Nephron progenitor cell (in vitro differentiated cells): ENCODE results near the gene TBCD.

Experiments
- DNase-seq: peaks from one replicate; pipeline ENCODE4 v3.0.0; 2021
- H3K27ac Mint-ChIP-seq: 2 replicates; pipeline ENCODE4 v1.8.0; 2021; ENCODE audit warnings: mild to moderate bottlenecking, moderate library complexity, mixed read lengths
- H3K27me3 Mint-ChIP-seq: 2 replicates; pipeline ENCODE4 v1.8.0; 2021; ENCODE audit warnings: mild to moderate bottlenecking, low read depth, mixed read lengths; ENCODE audit not compliant: poor library complexity
- H3K36me3 Mint-ChIP-seq: 2 replicates; pipeline ENCODE4 v1.8.0; 2021; ENCODE audit warnings: low read depth, mixed read lengths
- H3K4me1 Mint-ChIP-seq: 2 replicates; pipeline ENCODE4 v1.8.0; 2021; ENCODE audit warnings: mixed read lengths
- H3K4me3 Mint-ChIP-seq: 2 replicates; pipeline ENCODE4 v1.8.0; 2021; ENCODE audit warnings: mild to moderate bottlenecking, moderate library complexity, mixed read lengths
- H3K9me3 Mint-ChIP-seq: 2 replicates; pipeline ENCODE4 v1.8.0; 2021; ENCODE audit warnings: mild to moderate bottlenecking, moderate library complexity, mixed read lengths
- TF ChIP-seq, protein P1 (sequence below): fragments of 200-600 bp; sonication (generic); IDR thresholded peaks from 2 replicates; pipeline ENCODE4 v1.5.0; 2021; ENCODE audit warnings: antibody characterized with exemption

TBCD gene

DNA sequence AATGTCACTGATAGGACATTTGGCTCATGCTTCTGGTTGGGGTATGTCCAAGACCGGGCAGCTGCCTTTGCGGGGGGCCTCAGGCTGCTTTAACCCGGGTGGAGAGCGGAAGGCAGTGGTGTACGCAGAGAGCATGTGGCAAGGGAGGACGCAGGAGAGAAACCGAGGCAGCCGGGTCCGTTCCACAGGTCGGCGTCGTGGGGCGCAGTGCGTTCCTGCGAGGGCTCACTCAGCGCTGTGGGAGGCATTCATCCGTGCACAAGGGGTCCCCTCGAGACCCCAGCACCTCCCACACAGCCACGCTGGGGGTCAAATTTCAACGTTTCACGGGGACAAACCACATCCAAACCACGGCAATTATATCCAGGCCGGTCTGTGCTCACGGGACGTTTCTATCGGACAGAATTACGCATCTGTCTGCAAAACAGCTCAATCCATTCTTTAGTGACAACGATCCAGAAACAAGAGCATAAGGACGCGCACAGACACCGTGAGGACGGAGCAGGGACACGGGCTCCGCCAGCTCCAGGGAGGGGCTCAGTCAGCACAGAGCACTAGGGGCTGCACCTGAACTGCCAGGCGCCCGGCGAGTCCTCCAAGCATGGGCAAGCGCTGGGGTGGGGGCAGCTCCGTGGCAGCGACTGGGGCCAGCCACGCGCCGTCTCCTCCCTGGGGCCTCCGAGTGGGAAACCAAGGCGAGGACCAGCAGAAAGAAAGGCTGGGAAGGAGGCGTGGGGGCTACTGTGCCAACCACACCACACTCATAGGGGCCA is 219.1 kb downstream of the TBCD start:
- Mint-ChIP-seq H3K36me3 (peaks cover 6% of the 10 kb centered on the region), H3K27me3 (no peaks in the 10 kb centered on the region), H3K27ac (peak overlapping the region; percentile 22), H3K4me3 (no peak overlapping the region), H3K4me1 (peaks cover 20% of the 10 kb centered on the region), H3K9me3 (no peaks in the 10 kb centered on the region)
- DNase-seq, result no peak
- TF ChIP-seq, protein P1, sequence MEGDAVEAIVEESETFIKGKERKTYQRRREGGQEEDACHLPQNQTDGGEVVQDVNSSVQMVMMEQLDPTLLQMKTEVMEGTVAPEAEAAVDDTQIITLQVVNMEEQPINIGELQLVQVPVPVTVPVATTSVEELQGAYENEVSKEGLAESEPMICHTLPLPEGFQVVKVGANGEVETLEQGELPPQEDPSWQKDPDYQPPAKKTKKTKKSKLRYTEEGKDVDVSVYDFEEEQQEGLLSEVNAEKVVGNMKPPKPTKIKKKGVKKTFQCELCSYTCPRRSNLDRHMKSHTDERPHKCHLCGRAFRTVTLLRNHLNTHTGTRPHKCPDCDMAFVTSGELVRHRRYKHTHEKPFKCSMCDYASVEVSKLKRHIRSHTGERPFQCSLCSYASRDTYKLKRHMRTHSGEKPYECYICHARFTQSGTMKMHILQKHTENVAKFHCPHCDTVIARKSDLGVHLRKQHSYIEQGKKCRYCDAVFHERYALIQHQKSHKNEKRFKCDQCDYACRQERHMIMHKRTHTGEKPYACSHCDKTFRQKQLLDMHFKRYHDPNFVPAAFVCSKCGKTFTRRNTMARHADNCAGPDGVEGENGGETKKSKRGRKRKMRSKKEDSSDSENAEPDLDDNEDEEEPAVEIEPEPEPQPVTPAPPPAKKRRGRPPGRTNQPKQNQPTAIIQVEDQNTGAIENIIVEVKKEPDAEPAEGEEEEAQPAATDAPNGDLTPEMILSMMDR, result no peak

DNA sequence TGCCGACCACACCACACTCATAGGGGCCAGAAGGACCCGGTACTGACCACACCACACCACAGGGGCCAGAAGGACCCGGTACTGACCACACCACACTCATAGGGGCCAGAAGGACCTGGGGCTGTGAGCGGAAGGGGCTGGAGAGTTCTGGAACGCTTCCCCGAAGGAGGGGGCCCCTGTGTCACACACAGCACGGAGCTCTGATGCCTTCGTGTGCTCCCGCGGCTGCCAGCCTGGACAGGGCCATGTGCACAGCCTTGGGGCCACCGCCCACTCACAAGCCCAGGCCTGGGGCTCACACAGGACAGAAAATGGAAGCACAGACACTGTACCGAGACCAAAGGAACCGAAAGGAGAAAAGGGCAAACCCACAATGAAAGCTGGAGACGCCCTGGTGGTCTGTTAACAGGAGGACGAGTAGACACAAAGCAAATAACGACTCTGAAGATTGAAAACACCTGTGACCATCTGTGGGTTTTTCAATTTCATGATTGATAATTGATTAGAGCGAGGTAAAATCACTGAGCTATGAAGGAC is 221.0 kb downstream of the TBCD start:
- Mint-ChIP-seq H3K27me3 (no peaks in the 10 kb centered on the region), H3K27ac (no peak overlapping the region), H3K36me3 (no peaks in the 10 kb centered on the region), H3K9me3 (no peaks in the 10 kb centered on the region), H3K4me1 (peaks cover 15% of the 10 kb centered on the region), H3K4me3 (no peak overlapping the region)
- DNase-seq, result no peak
- TF ChIP-seq, protein P1, result no peak

DNA sequence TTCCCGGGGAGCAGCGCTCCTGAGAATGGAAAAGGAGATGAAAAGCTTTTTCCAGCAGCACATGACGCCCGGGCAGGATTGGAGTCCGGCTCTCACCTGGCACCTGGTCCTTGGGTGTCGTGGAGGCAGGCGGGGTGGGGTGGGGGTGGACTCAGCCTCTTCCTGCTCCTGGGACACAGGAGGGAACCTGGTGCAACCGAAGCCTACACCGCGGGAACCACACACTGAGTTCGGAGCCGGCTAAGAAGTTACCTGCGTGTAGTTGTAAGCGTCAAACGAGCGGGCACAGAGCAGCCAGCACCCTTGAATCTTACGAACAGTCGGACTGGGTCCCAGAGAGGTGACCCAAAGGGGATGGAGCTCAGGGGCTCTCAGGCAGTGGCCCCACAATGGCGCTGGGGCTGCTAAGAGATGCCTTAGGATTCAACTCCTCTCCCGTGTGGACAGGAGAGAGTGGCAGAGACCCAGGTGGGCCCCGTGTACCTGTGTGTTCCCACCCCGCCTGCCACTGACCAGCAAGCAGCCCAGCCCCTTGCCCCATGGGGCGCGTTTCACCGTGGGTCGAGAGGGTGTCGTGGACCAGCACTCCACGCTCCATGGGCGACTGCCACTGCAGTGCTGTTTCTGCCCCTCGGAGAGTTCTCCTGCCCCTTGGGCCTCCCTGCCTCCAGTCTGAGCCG is 221.7 kb downstream of the TBCD start:
- no peak for DNase-seq
- H3K4me3 Mint-ChIP-seq, result no peak overlapping the region
- peaks cover 22% of the 10 kb centered on the region for H3K4me1 Mint-ChIP-seq
- no peak overlapping the region for H3K27ac Mint-ChIP-seq
- H3K36me3 Mint-ChIP-seq, result no peaks in the 10 kb centered on the region
- H3K27me3 Mint-ChIP-seq, result no peaks in the 10 kb centered on the region
- no peaks in the 10 kb centered on the region for H3K9me3 Mint-ChIP-seq
- TF ChIP-seq, protein P1, result no peak

DNA sequence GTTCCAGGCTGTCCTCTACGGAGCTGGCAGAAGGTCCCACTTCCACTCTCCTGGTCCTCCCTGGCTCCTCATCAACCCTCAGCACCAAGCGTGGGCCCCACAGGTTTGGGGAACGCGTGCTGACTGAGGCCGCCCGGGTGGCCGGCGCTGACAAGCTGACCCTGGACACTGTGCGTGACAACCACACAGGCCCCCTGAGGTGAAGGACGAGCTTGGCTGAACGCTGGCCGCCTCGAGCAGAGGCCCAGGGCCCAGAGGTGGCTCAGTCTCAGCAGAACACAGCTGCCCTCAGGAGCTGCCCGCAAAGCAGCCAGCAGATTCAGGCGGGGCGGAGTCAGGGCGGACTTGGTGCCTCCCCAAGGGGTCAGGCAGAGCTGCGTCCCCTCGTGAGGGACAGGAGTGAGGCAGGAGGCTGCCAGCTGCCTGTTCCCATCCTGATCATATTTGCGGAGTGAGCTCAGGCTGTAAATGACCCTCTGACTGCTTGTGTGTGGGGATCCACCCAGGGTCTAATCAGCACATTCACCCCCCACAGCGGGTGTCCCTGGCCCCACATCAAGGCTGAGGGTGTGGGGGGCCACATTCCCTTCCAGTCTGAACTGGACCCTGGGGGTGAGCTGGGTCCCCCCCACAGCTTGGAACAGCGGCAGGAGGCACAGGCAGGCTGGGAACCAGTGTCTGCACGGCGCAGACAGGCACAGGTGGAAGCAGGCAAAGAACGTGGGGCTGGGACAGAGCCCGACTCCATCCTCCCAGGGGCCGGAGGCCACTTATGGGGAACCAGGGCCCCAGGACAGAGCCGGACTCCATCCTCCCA is 222.5 kb downstream of the TBCD start:
- H3K9me3 Mint-ChIP-seq, result no peaks in the 10 kb centered on the region
- no peak overlapping the region for H3K27ac Mint-ChIP-seq
- peak; percentile 38 for DNase-seq
- no peak overlapping the region for H3K4me3 Mint-ChIP-seq
- H3K4me1 Mint-ChIP-seq, result peaks cover 23% of the 10 kb centered on the region
- H3K36me3 Mint-ChIP-seq, result no peaks in the 10 kb centered on the region
- no peaks in the 10 kb centered on the region for H3K27me3 Mint-ChIP-seq
- TF ChIP-seq, protein P1, result no peak

DNA sequence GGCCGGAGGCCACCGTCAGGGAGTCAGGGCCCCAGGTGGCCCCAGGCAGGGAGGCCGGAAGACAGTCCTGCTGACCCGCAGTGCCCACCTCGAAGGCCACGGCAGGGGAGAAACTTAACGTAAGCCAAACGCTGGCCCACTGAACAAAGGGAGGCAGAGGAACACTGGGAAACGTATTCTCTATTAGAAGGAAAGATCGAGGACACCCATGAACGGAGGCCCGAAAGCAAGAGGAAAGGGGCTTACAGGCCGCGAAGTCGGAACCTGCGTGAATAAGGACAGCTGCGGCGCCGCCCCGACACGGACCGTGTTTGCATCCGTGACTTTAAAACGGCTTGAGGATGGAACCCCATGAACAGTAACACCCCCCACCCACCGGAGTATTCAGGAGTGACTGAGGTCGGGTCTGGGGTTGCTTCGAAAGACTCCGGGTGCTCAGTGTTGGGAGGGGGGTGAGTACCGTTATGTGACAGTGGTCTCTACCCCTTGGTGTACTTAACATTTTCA is 225.2 kb downstream of the TBCD start:
- H3K36me3 Mint-ChIP-seq, result peaks cover 11% of the 10 kb centered on the region
- no peak overlapping the region for H3K27ac Mint-ChIP-seq
- no peaks in the 10 kb centered on the region for H3K9me3 Mint-ChIP-seq
- H3K4me3 Mint-ChIP-seq, result no peak overlapping the region
- no peak for DNase-seq
- TF ChIP-seq, protein P1, result no peak
- peaks cover 23% of the 10 kb centered on the region for H3K4me1 Mint-ChIP-seq
- H3K27me3 Mint-ChIP-seq, result no peaks in the 10 kb centered on the region
